K562 (cell line): ENCODE results near the gene PHF12. TPM values are rescaled to one million over a fixed set of nuclear protein-coding genes. Genes with fewer than 3 reads are reported as not detected.

ENCODE experiments used
- CCNT2 ChIP-seq: IDR thresholded peaks from 2 replicates; pipeline ENCODE4 v1.6.1; 2011; ENCODE audit warnings: borderline replicate concordance, low read depth, mild to moderate bottlenecking, moderate library complexity, mixed read lengths, low read length; ENCODE audit not compliant: insufficient read length; ENCODE audit errors: extremely low read depth
- CHD4 ChIP-seq: fragments of 200-600 bp; sonication (generic); IDR thresholded peaks from 3 replicates; pipeline ENCODE4 v1.6.1; 2012; ENCODE audit warnings: low read depth, mild to moderate bottlenecking, mixed read lengths, low read length, inconsistent platforms; ENCODE audit not compliant: insufficient read depth, insufficient replicate concordance, poor library complexity, severe bottlenecking
- CREB1 ChIP-seq, 2 experiments: sonication (generic) in 1 of 2; formaldehyde crosslinking in 1 of 2; IDR thresholded peaks; 2 replicates each; pipeline versions ENCODE4 v1.6.1 to v1.8.0; 2012 to 2022; ENCODE audit warnings: inconsistent platforms in 1 of 2, mild to moderate bottlenecking in 1 of 2, missing genetic modification reagents in 1 of 2, moderate library complexity in 1 of 2
- FOSL1 ChIP-seq: fragments of 200-800 bp; sonication (Bioruptor generic); conservative IDR thresholded peaks from 2 replicates; pipeline ENCODE4 v1.6.1; 2016; ENCODE audit warnings: missing genetic modification characterization, missing compliant biosample characterization
- FOXJ2 ChIP-seq: fragments of 200-800 bp; sonication (Bioruptor generic); IDR thresholded peaks from 2 replicates; pipeline ENCODE4 v1.6.1; 2016; ENCODE audit warnings: missing genetic modification characterization, missing compliant biosample characterization
- ILF3 ChIP-seq: fragments of 450-650 bp; IDR thresholded peaks from 2 replicates; pipeline ENCODE4 v1.6.1; 2018; ENCODE audit warnings: antibody characterized with exemption, mild to moderate bottlenecking, moderate library complexity, borderline replicate concordance
- MTA3 ChIP-seq: fragments of 450-650 bp; formaldehyde crosslinking; IDR thresholded peaks from 2 replicates; pipeline ENCODE4 v1.6.1; 2017; ENCODE audit warnings: mild to moderate bottlenecking, borderline replicate concordance
- PML ChIP-seq: IDR thresholded peaks from 2 replicates; pipeline ENCODE4 v1.6.1; 2012; ENCODE audit warnings: low read length, inconsistent platforms
- RFX5 ChIP-seq: IDR thresholded peaks from 2 replicates; pipeline ENCODE4 v1.6.1; 2011; ENCODE audit warnings: low read depth, mild to moderate bottlenecking, improper control_type of control experiment, low read length
- SMARCA5 ChIP-seq: fragments of 450-650 bp; IDR thresholded peaks from 2 replicates; pipeline ENCODE4 v1.6.1; 2016
- TAF1 ChIP-seq: IDR thresholded peaks from 2 replicates; pipeline ENCODE4 v1.6.1; 2011; ENCODE audit warnings: mild to moderate bottlenecking, low read length, moderate library complexity; ENCODE audit not compliant: insufficient read depth, control insufficient read depth, severe bottlenecking; ENCODE audit errors: extremely low read depth
- TRIM28 ChIP-seq: fragments of 450-650 bp; IDR thresholded peaks from 2 replicates; pipeline ENCODE4 v1.6.1; 2017
- ZNF263 ChIP-seq: sonication (generic); formaldehyde crosslinking; IDR thresholded peaks from 2 replicates; pipeline ENCODE4 v1.8.0; 2022; ENCODE audit warnings: mild to moderate bottlenecking, missing genetic modification reagents, borderline replicate concordance
- ZNF79 ChIP-seq: fragments of 250-450 bp; sonication (Bioruptor Pico); IDR thresholded peaks from 2 replicates; pipeline ENCODE4 v1.4.0; 2020; ENCODE audit warnings: low read depth, mild to moderate bottlenecking, moderate library complexity
- polyA plus RNA-seq, 8 experiments: library from polyadenylated mRNA; depleted of rRNA in 4 of 8; stranded (reverse) in 5 of 8; unstranded in 3 of 8; fragments of >200 nt; fragmentation: Nextera tagmentation in 2 of 8; fragmentation: Illumina TruSeq in 1 of 8; extraction: Ambion mirVana in 2 of 8; extraction: Trizol in 1 of 8; gene quantifications; 2 replicates each; pipeline versions ENCODE4 v1.2.1 to v1.2.3, GENCODE V29; 2011 to 2014; ENCODE audit warnings: inconsistent platforms in 1 of 8, missing spikeins in 1 of 8
- total RNA-seq, 7 experiments: library from RNA; depleted of rRNA in 6 of 7; stranded (reverse); fragments of >200 nt in 6 of 7; fragmentation: Illumina TruSeq in 2 of 7; extraction: Trizol in 2 of 7; gene quantifications; 2 replicates each; pipeline versions ENCODE4 v1.2.1 to v1.2.3, GENCODE V29; 2011 to 2021; ENCODE audit warnings: low replicate concordance in 1 of 7
- TF ChIP-seq, protein P1 (sequence below): fragments of 450-650 bp; IDR thresholded peaks from 2 replicates; pipeline ENCODE4 v1.7.1; 2018; ENCODE audit warnings: mild to moderate bottlenecking, low read depth; ENCODE audit not compliant: partially characterized antibody
- TF ChIP-seq, protein P2 (sequence below): fragments of 450-650 bp; IDR thresholded peaks from 2 replicates; pipeline ENCODE4 v1.6.1; 2016; ENCODE audit warnings: low read depth, mild to moderate bottlenecking, moderate library complexity
- TF ChIP-seq, protein P3 (sequence below): fragments of 450-650 bp; formaldehyde crosslinking; IDR thresholded peaks from 2 replicates; pipeline ENCODE4 v1.4.0; 2022; ENCODE audit warnings: mild to moderate bottlenecking, moderate library complexity
- TF ChIP-seq, protein P4 (sequence below): fragments of 450-650 bp; formaldehyde crosslinking; IDR thresholded peaks from 2 replicates; pipeline ENCODE4 v1.4.0; 2020; ENCODE audit warnings: mild to moderate bottlenecking, moderate library complexity

Gene PHF12
- total and polyA plus RNA-seq, 9 of the 15 experiments (the other 6 are each of a cell fraction or from before 2014, with no cell fraction given) = 0.82 to 31.3 (median 13.5) TPM

DNA sequence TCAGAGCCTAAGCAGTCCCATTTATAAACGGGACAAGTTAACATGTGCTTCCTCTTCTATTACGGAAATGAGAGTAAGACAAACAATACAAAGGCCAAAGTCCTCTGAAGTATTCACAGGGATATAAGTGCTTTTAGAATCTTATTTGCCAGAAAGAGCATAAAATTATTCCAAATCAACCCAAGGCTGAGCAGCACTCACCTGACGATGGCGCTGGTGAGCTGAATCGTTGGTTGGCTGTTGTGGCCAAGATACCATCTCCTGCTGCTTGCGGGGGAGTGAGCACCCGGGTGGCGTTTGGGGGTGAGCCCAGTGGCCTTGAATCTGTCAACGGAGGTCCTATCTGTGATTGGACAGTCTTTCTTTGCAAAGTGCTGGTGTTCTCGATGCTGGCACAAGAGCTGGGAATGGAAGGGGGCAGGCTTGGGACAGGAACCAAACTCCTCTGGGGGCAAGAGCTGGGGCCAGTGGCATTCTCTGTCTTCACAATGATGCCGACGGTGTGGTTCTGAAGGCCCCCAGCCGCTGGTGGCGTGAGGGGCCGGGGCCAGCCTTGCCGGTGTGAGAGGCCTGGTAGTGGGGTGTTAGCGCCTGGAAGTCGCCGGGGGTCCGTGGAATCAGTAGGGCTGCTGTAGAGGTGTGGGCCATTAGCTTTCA, 38.9 kb downstream of the PHF12 start (continued):
- TF ChIP-seq, protein P1, sequence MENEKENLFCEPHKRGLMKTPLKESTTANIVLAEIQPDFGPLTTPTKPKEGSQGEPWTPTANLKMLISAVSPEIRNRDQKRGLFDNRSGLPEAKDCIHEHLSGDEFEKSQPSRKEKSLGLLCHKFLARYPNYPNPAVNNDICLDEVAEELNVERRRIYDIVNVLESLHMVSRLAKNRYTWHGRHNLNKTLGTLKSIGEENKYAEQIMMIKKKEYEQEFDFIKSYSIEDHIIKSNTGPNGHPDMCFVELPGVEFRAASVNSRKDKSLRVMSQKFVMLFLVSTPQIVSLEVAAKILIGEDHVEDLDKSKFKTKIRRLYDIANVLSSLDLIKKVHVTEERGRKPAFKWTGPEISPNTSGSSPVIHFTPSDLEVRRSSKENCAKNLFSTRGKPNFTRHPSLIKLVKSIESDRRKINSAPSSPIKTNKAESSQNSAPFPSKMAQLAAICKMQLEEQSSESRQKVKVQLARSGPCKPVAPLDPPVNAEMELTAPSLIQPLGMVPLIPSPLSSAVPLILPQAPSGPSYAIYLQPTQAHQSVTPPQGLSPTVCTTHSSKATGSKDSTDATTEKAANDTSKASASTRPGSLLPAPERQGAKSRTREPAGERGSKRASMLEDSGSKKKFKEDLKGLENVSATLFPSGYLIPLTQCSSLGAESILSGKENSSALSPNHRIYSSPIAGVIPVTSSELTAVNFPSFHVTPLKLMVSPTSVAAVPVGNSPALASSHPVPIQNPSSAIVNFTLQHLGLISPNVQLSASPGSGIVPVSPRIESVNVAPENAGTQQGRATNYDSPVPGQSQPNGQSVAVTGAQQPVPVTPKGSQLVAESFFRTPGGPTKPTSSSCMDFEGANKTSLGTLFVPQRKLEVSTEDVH = no peak
- TF ChIP-seq PML = peak; percentile 56; the same call in 1 of the 2 replicates
- TF ChIP-seq, protein P2, sequence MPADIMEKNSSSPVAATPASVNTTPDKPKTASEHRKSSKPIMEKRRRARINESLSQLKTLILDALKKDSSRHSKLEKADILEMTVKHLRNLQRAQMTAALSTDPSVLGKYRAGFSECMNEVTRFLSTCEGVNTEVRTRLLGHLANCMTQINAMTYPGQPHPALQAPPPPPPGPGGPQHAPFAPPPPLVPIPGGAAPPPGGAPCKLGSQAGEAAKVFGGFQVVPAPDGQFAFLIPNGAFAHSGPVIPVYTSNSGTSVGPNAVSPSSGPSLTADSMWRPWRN = peak; percentile 78
- 0 out of 2 replicates have a peak, but pooled peaks have one; percentile 43 for TF ChIP-seq TRIM28
- 0 out of 2 replicates have a peak, but pooled peaks have one; percentile 44 for TF ChIP-seq SMARCA5
- TF ChIP-seq RFX5 = no peak
- TF ChIP-seq MTA3 = 0 out of 2 replicates have a peak, but pooled peaks have one; percentile 79
- 0 out of 2 replicates have a peak, but pooled peaks have one; percentile 44 for TF ChIP-seq FOXJ2 (tag)
- no peak for TF ChIP-seq ZNF79 (CRISPR knock-in tag)
- TF ChIP-seq, protein P3, sequence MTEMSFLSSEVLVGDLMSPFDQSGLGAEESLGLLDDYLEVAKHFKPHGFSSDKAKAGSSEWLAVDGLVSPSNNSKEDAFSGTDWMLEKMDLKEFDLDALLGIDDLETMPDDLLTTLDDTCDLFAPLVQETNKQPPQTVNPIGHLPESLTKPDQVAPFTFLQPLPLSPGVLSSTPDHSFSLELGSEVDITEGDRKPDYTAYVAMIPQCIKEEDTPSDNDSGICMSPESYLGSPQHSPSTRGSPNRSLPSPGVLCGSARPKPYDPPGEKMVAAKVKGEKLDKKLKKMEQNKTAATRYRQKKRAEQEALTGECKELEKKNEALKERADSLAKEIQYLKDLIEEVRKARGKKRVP (CRISPR knock-in tag) = no peak
- TF ChIP-seq, protein P4, sequence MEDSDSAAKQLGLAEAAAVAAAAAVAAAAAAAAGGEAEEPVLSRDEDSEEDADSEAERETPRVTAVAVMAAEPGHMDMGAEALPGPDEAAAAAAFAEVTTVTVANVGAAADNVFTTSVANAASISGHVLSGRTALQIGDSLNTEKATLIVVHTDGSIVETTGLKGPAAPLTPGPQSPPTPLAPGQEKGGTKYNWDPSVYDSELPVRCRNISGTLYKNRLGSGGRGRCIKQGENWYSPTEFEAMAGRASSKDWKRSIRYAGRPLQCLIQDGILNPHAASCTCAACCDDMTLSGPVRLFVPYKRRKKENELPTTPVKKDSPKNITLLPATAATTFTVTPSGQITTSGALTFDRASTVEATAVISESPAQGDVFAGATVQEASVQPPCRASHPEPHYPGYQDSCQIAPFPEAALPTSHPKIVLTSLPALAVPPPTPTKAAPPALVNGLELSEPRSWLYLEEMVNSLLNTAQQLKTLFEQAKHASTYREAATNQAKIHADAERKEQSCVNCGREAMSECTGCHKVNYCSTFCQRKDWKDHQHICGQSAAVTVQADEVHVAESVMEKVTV (CRISPR knock-in tag) = 0 out of 2 replicates have a peak, but pooled peaks have one; percentile 51
- peak; percentile 67 for TF ChIP-seq CCNT2
- TF ChIP-seq FOSL1 (tag) = peak; percentile 34; the same call in 1 of the 2 replicates
- peak; percentile 50; the same call in 1 of the 2 replicates for TF ChIP-seq ZNF263
- 0 out of 2 replicates have a peak, but pooled peaks have one; percentile 50 for TF ChIP-seq CREB1 (IDR thresholded peaks at IDR 0.05)
- peak; percentile 19; the same call in 1 of the 2 replicates for TF ChIP-seq CREB1 (CRISPR knock-in tag; IDR thresholded peaks at IDR 0.05)
- TF ChIP-seq ILF3 = no peak
- peak; percentile 10 for TF ChIP-seq TAF1
- TF ChIP-seq CHD4 = peak; percentile 45
